Measurements from ENCODE around the gene ATP5MK.
A peak's percentile ranks its signal among the peaks of the same experiment; 100 is the strongest.

ATP5MK gene

GRCh38 chr10:103396067-103396788 lies at the start of gene ATP5MK, which contains the start of gene PDCD11:
TSS of gene ATP5MK (minus strand) at chr10:103396475. CDS start at chr10:103392457, 4,018 bp downstream.
TSS of gene PDCD11 (plus strand) at chr10:103396626. CDS start at chr10:103398427, 1,801 bp downstream.
- FAIRE-seq (peak; percentile 92), DNase-seq (ENCODE audit: insufficient read length, low spot score) (peak; percentile 93)
- TF ChIP-seq POLR2A (IDR thresholded peaks at IDR 0.05; ENCODE audit: low read depth, low read length): peak; percentile 94

GRCh38 chr10:103445366-103445765 lies 49.1 kb upstream of the ATP5MK start:
- no peak for DNase-seq (ENCODE audit: insufficient read length, low spot score)
- TF ChIP-seq POLR2A (IDR thresholded peaks at IDR 0.05; ENCODE audit: low read depth, low read length): no peak
- FAIRE-seq: no peak

- no peak for TF ChIP-seq POLR2A (IDR thresholded peaks at IDR 0.05; ENCODE audit: low read depth, low read length)
- DNase-seq (ENCODE audit: insufficient read length, low spot score) (no peak), FAIRE-seq (no peak)
These were observed 48.2 kb upstream of the ATP5MK start for GRCh38 chr10:103444478-103444877.

- TF ChIP-seq POLR2A (IDR thresholded peaks at IDR 0.05; ENCODE audit: low read depth, low read length): no peak
- FAIRE-seq: no peak
These were observed 47.4 kb upstream of the ATP5MK start for GRCh38 chr10:103443475-103444185.

GRCh38 chr10:103442031-103442461 lies 45.8 kb upstream of the ATP5MK start:
- FAIRE-seq: no peak
- TF ChIP-seq POLR2A (IDR thresholded peaks at IDR 0.05; ENCODE audit: low read depth, low read length): no peak
- DNase-seq (ENCODE audit: insufficient read length, low spot score): peak; percentile 44

More at GRCh38 chr10:103443475-103444185, 47.4 kb upstream of the ATP5MK start:
- DNase-seq (ENCODE audit: insufficient read length, low spot score): no peak

- no peak for FAIRE-seq
- no peak for TF ChIP-seq POLR2A (IDR thresholded peaks at IDR 0.05; ENCODE audit: low read depth, low read length)
- DNase-seq (ENCODE audit: insufficient read length, low spot score): no peak
These were observed 45.3 kb upstream of the ATP5MK start for GRCh38 chr10:103441611-103442010.

- DNase-seq (ENCODE audit: insufficient read length, low spot score) (no peak), FAIRE-seq (no peak)
- no peak for TF ChIP-seq POLR2A (IDR thresholded peaks at IDR 0.05; ENCODE audit: low read depth, low read length)
These were observed 44.9 kb upstream of the ATP5MK start for GRCh38 chr10:103441206-103441605.

- FAIRE-seq: no peak
- DNase-seq (ENCODE audit: insufficient read length, low spot score): no peak
- TF ChIP-seq POLR2A (IDR thresholded peaks at IDR 0.05; ENCODE audit: low read depth, low read length): no peak
These were observed 44.1 kb upstream of the ATP5MK start for GRCh38 chr10:103440416-103440815.

- FAIRE-seq (no peak), DNase-seq (ENCODE audit: insufficient read length, low spot score) (no peak)
- no peak for TF ChIP-seq POLR2A (IDR thresholded peaks at IDR 0.05; ENCODE audit: low read depth, low read length)
These were observed 43.5 kb upstream of the ATP5MK start for GRCh38 chr10:103439776-103440175.

- FAIRE-seq: no peak
- DNase-seq (ENCODE audit: insufficient read length, low spot score): no peak
These were observed 37.6 kb upstream of the ATP5MK start for GRCh38 chr10:103433858-103434257.

GRCh38 chr10:103431902-103432301 lies 35.6 kb upstream of the ATP5MK start:
- FAIRE-seq (no peak), DNase-seq (ENCODE audit: insufficient read length, low spot score) (no peak)
- no peak for TF ChIP-seq POLR2A (IDR thresholded peaks at IDR 0.05; ENCODE audit: low read depth, low read length)

More at GRCh38 chr10:103433858-103434257, 37.6 kb upstream of the ATP5MK start:
- TF ChIP-seq POLR2A (IDR thresholded peaks at IDR 0.05; ENCODE audit: low read depth, low read length): no peak

GRCh38 chr10:103429647-103430046 lies 33.4 kb upstream of the ATP5MK start:
- FAIRE-seq (no peak), DNase-seq (ENCODE audit: insufficient read length, low spot score) (no peak)
- TF ChIP-seq POLR2A (IDR thresholded peaks at IDR 0.05; ENCODE audit: low read depth, low read length): no peak

- FAIRE-seq: no peak
- DNase-seq (ENCODE audit: insufficient read length, low spot score): no peak
- TF ChIP-seq POLR2A (IDR thresholded peaks at IDR 0.05; ENCODE audit: low read depth, low read length): no peak
These were observed 32.8 kb upstream of the ATP5MK start for GRCh38 chr10:103428989-103429643.

- FAIRE-seq: no peak
- no peak for DNase-seq (ENCODE audit: insufficient read length, low spot score)
- TF ChIP-seq POLR2A (IDR thresholded peaks at IDR 0.05; ENCODE audit: low read depth, low read length): no peak
These were observed 31.6 kb upstream of the ATP5MK start for GRCh38 chr10:103427866-103428265.

Measured in H54 (cell line).